ENCODE data around the gene SH3TC1.

Gene SH3TC1

GRCh38 chr4:8282742-8283141 is 83.7 kb downstream of the SH3TC1 start:
- DNase-seq (ENCODE audit: low read depth), result no peak
- H3K4me3 ChIP-seq (ENCODE audit: low read length), result no peak overlapping the region
- TF ChIP-seq CTCF (conservative IDR thresholded peaks at IDR 0.05; ENCODE audit: low read depth, low read length), result no peak

GRCh38 chr4:8283161-8283560 is 84.1 kb downstream of the SH3TC1 start:
- no peak for TF ChIP-seq CTCF (conservative IDR thresholded peaks at IDR 0.05; ENCODE audit: low read depth, low read length)
- no peak for DNase-seq (ENCODE audit: low read depth)
- H3K4me3 ChIP-seq (ENCODE audit: low read length), result no peak overlapping the region

- no peak for DNase-seq (ENCODE audit: low read depth)
- no peak for TF ChIP-seq CTCF (conservative IDR thresholded peaks at IDR 0.05; ENCODE audit: low read depth, low read length)
- no peak overlapping the region for H3K4me3 ChIP-seq (ENCODE audit: low read length)
Observed at GRCh38 chr4:8283631-8284121, 84.6 kb downstream of the SH3TC1 start.

GRCh38 chr4:8284391-8284790 is 85.3 kb downstream of the SH3TC1 start:
- TF ChIP-seq CTCF (conservative IDR thresholded peaks at IDR 0.05; ENCODE audit: low read depth, low read length), result no peak
- no peak for DNase-seq (ENCODE audit: low read depth)
- no peak overlapping the region for H3K4me3 ChIP-seq (ENCODE audit: low read length)

GRCh38 chr4:8285143-8285975 is 86.3 kb downstream of the SH3TC1 start:
- no peak for DNase-seq (ENCODE audit: low read depth)
- TF ChIP-seq CTCF (conservative IDR thresholded peaks at IDR 0.05; ENCODE audit: low read depth, low read length), result no peak
- H3K4me3 ChIP-seq (ENCODE audit: low read length), result no peak overlapping the region

GRCh38 chr4:8285976-8286718 is 87.1 kb downstream of the SH3TC1 start:
- no peak overlapping the region for H3K4me3 ChIP-seq (ENCODE audit: low read length)
- no peak for DNase-seq (ENCODE audit: low read depth)
- TF ChIP-seq CTCF (conservative IDR thresholded peaks at IDR 0.05; ENCODE audit: low read depth, low read length), result no peak
